Coronary artery (tissue), 2 donors: ENCODE measurements around the gene CTIF.

Experiments used
- DNase-seq: peaks from one replicate; pipeline ENCODE4 v3.0.0-alpha.2; 2017; ENCODE audit warnings: low spot score
- H3K27ac ChIP-seq, 2 donors: fragments of 200-600 bp; sonication (generic); one replicate each; pipeline ENCODE4 v1.5.1; 2016 to 2019
- H3K4me3 ChIP-seq: fragments of 200-600 bp; sonication (generic); 2 replicates; pipeline ENCODE4 v1.5.1; 2016; ENCODE audit warnings: mild to moderate bottlenecking, moderate library complexity
- CTCF ChIP-seq: fragments of 200-600 bp; sonication (generic); IDR thresholded peaks from one replicate; pipeline ENCODE4 v1.5.1; 2019; ENCODE audit warnings: antibody characterized with exemption

CTIF gene

DNA sequence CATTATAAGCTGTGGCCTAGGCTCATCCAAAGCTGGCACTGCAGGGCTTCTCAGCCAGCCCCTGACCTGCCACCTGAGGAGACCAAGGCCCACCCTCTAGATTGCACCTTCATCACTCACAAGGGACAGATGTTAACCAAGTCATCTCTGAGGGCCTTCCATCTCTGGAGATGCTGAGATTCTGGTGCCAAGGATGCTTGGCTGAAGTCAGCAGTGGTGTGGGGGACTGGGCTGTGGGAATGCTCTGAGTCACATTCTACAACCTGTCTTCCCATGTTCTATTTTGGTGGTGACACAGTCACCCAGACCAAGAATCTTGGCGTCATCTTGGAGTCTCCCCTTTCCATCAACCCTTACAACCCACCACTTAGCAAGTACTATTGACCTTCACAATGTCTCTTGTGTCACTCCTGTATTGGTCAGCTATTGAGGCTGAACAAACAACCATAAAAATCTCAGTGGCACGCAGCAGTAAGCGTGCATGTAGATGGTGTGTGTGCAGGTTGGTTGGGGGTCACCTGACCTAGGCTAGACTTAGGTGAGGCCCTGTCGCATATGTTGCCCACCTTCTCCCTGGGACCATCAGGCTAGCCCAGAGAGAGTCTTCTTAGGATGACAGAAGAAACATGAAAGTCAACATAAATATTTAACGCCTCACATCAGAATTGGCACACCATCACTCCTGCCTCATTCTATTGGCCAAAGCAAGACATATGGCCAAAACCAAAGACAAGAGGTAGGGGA is 276.9 kb downstream of the CTIF start:
- no peak for TF ChIP-seq CTCF
- Histone ChIP-seq H3K4me3 (no peak overlapping the region), H3K27ac (peak overlapping the region; percentile 54 to 59)
- DNase-seq, result peak; percentile 77

GRCh38 chr18:48816554-48816953 is 277.7 kb downstream of the CTIF start:
- no peak overlapping the region for H3K27ac ChIP-seq
- DNase-seq, result peak; percentile 22
- no peak overlapping the region for H3K4me3 ChIP-seq
- TF ChIP-seq CTCF, result no peak

DNA sequence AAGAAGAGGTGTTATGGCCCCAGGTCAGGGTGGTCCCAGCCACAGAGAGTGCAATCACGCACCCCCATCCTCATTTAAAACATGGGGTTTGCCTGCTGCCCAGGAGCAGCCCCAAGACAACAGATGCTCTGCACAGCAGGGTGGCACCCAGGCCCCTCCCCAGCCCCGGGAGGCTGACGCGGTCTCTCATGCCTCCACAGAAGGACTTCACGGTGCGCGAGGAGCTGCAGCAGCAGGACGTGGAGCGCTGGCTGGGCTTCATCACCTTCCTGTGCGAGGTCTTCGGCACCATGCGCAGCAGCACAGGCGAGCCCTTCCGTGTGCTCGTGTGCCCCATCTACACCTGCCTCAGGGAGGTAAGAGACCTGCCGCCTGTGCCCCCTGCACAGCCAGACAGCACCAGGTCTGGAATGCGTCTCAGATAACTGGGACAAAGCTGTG is 278.2 kb downstream of the CTIF start:
- DNase-seq, result peak; percentile 26
- no peak overlapping the region for H3K4me3 ChIP-seq
- no peak overlapping the region for H3K27ac ChIP-seq
- TF ChIP-seq CTCF, result no peak

DNA sequence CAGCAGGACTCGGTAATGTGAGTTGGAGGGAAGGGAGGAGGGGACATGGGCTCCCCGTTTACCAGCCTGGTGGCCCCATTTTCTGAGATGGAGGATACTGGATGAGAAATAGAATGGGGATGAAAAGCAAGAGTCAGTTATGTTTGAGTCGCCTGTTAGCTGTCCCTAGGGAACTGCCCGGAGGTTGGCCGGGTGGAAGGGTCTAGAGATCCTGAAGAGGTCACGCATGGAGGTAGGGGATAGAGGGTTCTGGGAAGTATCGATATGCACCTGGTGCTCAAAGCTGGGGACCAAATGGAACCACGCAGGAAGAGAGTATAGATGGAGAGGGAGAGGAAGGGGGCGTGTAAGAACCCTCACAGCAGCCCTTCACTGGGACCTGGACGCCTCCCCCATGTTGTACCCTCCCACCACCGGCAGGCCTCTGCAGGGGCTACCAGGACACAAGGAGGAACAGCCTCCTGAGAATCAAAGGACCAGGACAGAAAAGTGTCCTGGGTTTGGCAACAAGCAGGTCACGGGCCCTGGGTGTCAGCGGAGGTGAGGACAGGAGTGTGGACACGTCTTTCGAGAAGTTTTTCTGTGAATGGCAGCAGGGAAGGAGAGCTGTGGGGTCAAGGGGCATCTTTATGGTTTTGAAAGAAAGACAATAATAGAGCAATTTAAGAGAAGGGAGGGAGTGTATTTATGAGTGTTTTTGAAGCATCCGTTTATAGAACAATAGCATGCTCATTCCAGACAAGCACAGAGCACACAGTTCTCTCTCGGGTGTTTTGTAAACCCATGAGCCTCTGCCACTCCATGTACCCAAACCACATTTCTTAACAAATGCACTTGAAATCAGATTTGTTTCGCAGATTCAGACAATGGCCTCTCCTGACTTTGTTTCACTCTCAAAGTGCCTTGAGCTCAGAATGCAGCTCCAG is 279.8 kb downstream of the CTIF start:
- no peak for TF ChIP-seq CTCF
- peak; percentile 35 for DNase-seq
- no peak overlapping the region for H3K4me3 ChIP-seq
- H3K27ac ChIP-seq, result no peak overlapping the region

DNA sequence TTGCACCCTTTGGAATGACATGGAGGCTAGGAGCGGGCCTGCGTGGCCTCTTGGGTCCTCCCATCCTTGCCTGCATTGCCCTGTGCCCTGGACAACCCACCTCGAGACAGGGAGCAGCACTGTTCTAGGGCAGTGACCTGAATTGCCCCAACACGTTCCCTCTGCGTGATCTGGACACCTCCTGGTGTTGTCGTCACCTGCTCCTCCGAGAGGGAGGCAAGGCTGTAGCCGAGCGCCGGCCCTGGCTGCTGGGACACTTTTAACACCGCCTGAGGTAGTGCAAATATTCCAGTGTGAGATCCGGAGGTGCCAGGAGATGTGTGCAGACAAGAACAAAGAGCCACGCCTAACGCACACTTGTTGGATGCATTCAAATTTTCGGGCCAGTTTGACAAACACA is 280.4 kb downstream of the CTIF start:
- DNase-seq, result no peak
- H3K27ac ChIP-seq, result no peak overlapping the region
- no peak for TF ChIP-seq CTCF
- no peak overlapping the region for H3K4me3 ChIP-seq

GRCh38 chr18:48819781-48820482 is 281.1 kb downstream of the CTIF start:
- DNase-seq, result peak; percentile 66
- no peak overlapping the region for H3K27ac ChIP-seq
- no peak overlapping the region for H3K4me3 ChIP-seq
- TF ChIP-seq CTCF, result no peak
